HepG2 (cell line): Measurements from ENCODE around the gene FOXR1. TPM values are rescaled to one million over a fixed set of nuclear protein-coding genes. Genes with fewer than 3 reads are reported as not detected.

Source experiments
- ELF1 ChIP-seq: sonication (generic); formaldehyde crosslinking; IDR thresholded peaks from 2 replicates; pipeline ENCODE4 v1.4.0; 2020; ENCODE audit warnings: missing genetic modification reagents
- ELF4 ChIP-seq: sonication (generic); formaldehyde crosslinking; IDR thresholded peaks from 2 replicates; pipeline ENCODE4 v1.5.0; 2020; ENCODE audit warnings: missing genetic modification reagents, mild to moderate bottlenecking, moderate library complexity, borderline replicate concordance
- JUNB ChIP-seq: sonication (generic); formaldehyde crosslinking; IDR thresholded peaks from 2 replicates; pipeline ENCODE4 v1.8.0; 2022; ENCODE audit warnings: missing genetic modification reagents, mild to moderate bottlenecking, borderline replicate concordance
- KDM5B ChIP-seq: sonication (generic); formaldehyde crosslinking; IDR thresholded peaks from 2 replicates; pipeline ENCODE4 v1.4.0; 2020; ENCODE audit warnings: missing genetic modification reagents, mild to moderate bottlenecking, borderline replicate concordance
- KDM6A ChIP-seq: IDR thresholded peaks from 2 replicates; pipeline ENCODE4 v1.6.1; 2016; ENCODE audit warnings: low read depth
- NRL ChIP-seq: sonication (generic); formaldehyde crosslinking; IDR thresholded peaks from 2 replicates; pipeline ENCODE4 v1.5.0; 2020; ENCODE audit warnings: missing genetic modification reagents, mild to moderate bottlenecking, moderate library complexity, borderline replicate concordance
- SMYD3 ChIP-seq: sonication (generic); formaldehyde crosslinking; IDR thresholded peaks from 2 replicates; pipeline ENCODE4 v1.8.1; 2023; ENCODE audit warnings: mild to moderate bottlenecking, missing genetic modification reagents
- THRA ChIP-seq: sonication (generic); formaldehyde crosslinking; IDR thresholded peaks from 2 replicates; pipeline ENCODE4 v1.4.0; 2020; ENCODE audit warnings: missing genetic modification reagents, borderline replicate concordance
- ZNF121 ChIP-seq: sonication (generic); formaldehyde crosslinking; IDR thresholded peaks from 2 replicates; pipeline ENCODE4 v1.5.0; 2020; ENCODE audit warnings: mild to moderate bottlenecking, missing genetic modification reagents
- ZNF143 ChIP-seq: sonication (generic); formaldehyde crosslinking; IDR thresholded peaks from 2 replicates; pipeline ENCODE4 v1.4.0; 2020; ENCODE audit warnings: missing genetic modification reagents
- ZNF790 ChIP-seq: sonication (generic); formaldehyde crosslinking; IDR thresholded peaks from 2 replicates; pipeline ENCODE4 v1.8.0; 2022; ENCODE audit warnings: missing genetic modification reagents, mild to moderate bottlenecking, borderline replicate concordance
- ZSCAN20 ChIP-seq: sonication (generic); formaldehyde crosslinking; IDR thresholded peaks from 2 replicates; pipeline ENCODE4 v1.4.0; 2020; ENCODE audit warnings: missing genetic modification reagents, mild to moderate bottlenecking, borderline replicate concordance
- ZXDC ChIP-seq: sonication (generic); formaldehyde crosslinking; IDR thresholded peaks from 2 replicates; pipeline ENCODE4 v1.5.0; 2020; ENCODE audit warnings: mild to moderate bottlenecking, missing genetic modification reagents
- polyA plus RNA-seq, 8 experiments: library from polyadenylated mRNA; depleted of rRNA in 3 of 8; stranded (reverse) in 7 of 8; unstranded in 1 of 8; fragments of >200 nt; fragmentation: Illumina TruSeq in 4 of 8; extraction: Trizol in 4 of 8; gene quantifications; 2 replicates each; pipeline versions ENCODE4 v1.2.1 to v1.2.3, GENCODE V29; 2011 to 2016; ENCODE audit warnings: low read depth in 4 of 8, missing spikeins in 1 of 8, mixed read lengths in 1 of 8; ENCODE audit not compliant: insufficient read depth in 1 of 8
- total RNA-seq, 5 experiments: library from RNA; depleted of rRNA; stranded (reverse); fragments of >200 nt; fragmentation: Illumina TruSeq; extraction: Trizol; gene quantifications; 2 replicates each; pipeline ENCODE4 v1.2.3, GENCODE V29; 2016; ENCODE audit warnings: low read depth in 1 of 5
- TF ChIP-seq, protein P1 (sequence below): IDR thresholded peaks from 2 replicates; pipeline ENCODE4 v1.6.1; 2016
- TF ChIP-seq, protein P2 (sequence below): IDR thresholded peaks from 2 replicates; pipeline ENCODE4 v1.6.1; 2016; ENCODE audit warnings: low read depth, borderline replicate concordance

Gene FOXR1
- total and polyA plus RNA-seq, 2 of the 13 experiments (the other 11 are each of a cell fraction or from before 2014, with no cell fraction given) = not detected

DNA sequence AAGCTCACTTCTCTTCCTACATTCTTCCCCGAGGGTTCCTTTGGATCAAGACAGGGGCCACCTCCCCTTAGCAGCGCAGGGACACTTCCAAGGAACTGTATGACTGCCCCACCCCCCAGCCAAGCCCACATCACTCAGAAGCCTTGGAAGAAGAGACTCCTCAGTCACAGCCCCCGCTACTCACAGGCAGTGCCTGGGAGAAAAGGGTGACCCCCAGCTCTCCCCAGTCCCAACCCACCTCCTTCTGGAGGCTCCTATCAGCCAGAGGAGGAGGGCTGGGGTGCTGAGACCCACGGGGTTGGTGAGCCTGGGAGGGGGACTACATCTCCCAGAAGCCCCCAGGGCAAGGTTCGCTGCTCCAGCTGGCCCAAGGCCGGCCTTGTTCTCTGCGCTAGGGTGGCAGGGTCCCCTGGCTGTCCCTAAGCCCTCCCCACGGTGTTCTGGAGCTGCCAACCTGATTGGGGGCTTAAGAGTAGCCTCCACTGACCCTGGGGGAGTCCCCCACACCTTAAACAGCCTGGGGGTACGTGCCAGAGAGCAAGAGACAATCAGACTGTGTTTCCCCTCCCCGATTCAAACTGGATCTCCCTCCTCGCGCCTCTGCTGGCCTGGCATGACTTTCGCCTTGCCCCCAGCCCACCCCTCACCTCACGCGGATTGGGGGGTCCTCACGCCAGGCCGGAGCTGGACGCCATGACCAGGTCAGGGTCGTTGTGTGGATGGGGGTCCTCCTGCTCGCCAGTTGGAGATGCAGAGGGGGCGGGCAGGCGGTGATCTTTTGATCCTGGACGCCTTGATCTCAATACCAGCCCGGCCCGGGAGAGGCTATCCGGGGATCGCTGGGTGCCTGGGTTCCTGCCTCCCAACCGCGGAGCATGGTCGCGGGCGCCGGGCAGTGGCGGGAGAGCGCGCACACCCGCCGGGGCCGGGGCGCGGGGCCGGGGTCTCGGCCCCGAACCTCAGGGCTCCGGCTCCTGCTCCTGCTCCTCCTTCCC lies 46.7 kb upstream of the FOXR1 start (continued):
- TF ChIP-seq, protein P1, sequence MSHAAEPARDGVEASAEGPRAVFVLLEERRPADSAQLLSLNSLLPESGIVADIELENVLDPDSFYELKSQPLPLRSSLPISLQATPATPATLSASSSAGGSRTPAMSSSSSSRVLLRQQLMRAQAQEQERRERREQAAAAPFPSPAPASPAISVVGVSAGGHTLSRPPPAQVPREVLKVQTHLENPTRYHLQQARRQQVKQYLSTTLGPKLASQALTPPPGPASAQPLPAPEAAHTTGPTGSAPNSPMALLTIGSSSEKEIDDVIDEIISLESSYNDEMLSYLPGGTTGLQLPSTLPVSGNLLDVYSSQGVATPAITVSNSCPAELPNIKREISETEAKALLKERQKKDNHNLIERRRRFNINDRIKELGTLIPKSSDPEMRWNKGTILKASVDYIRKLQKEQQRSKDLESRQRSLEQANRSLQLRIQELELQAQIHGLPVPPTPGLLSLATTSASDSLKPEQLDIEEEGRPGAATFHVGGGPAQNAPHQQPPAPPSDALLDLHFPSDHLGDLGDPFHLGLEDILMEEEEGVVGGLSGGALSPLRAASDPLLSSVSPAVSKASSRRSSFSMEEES = no peak
- no peak for TF ChIP-seq THRA
- TF ChIP-seq KDM6A = no peak
- TF ChIP-seq SMYD3 = no peak
- TF ChIP-seq ELF1 (CRISPR knock-in tag) = peak; percentile 14; the same call in 1 of the 2 replicates
- no peak for TF ChIP-seq NRL (CRISPR knock-in tag)
- TF ChIP-seq, protein P2, sequence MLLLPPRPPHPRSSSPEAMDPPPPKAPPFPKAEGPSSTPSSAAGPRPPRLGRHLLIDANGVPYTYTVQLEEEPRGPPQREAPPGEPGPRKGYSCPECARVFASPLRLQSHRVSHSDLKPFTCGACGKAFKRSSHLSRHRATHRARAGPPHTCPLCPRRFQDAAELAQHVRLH (CRISPR knock-in tag) = no peak
- TF ChIP-seq ZNF121 (CRISPR knock-in tag) = no peak
- TF ChIP-seq ZNF790 (CRISPR knock-in tag) = no peak
- no peak for TF ChIP-seq JUNB
- no peak for TF ChIP-seq ZSCAN20
- no peak for TF ChIP-seq ELF4 (CRISPR knock-in tag)
- TF ChIP-seq ZXDC (CRISPR knock-in tag) = no peak
- TF ChIP-seq ZNF143 (CRISPR knock-in tag) = peak; percentile 91
- TF ChIP-seq KDM5B (CRISPR knock-in tag) = 0 out of 2 replicates have a peak, but pooled peaks have one; percentile 77
